Central memory CD8-positive, alpha-beta T cell (primary cell): Measurements from ENCODE around the gene MYO7A.
A peak's percentile ranks its signal among the peaks of the same experiment; 100 is the strongest.

Source experiments
- ATAC-seq: fragments of 150-1000 bp; cut with Tn5 transposase; replicated peaks from 2 replicates; pipeline ENCODE4 v1.10.0; 2022; ENCODE audit warnings: mild to moderate bottlenecking, moderate FRiP score, moderate number of reproducible peaks; ENCODE audit not compliant: poor library complexity, severe bottlenecking; ENCODE audit errors: extremely low read depth
- DNase-seq, 2 donors: peaks; one replicate each; pipeline ENCODE4 v3.0.0; 2021; ENCODE audit warnings: low spot score in 2 of 2
- H3K27ac Mint-ChIP-seq: one replicate; pipeline ENCODE4 v1.8.0; 2022; ENCODE audit warnings: low read depth, mild to moderate bottlenecking, moderate library complexity, mixed read lengths
- H3K27me3 Mint-ChIP-seq: one replicate; pipeline ENCODE4 v1.8.0; 2022; ENCODE audit warnings: mixed read lengths
- H3K36me3 Mint-ChIP-seq: one replicate; pipeline ENCODE4 v1.8.0; 2022; ENCODE audit warnings: mild to moderate bottlenecking, moderate library complexity, mixed read lengths; ENCODE audit not compliant: insufficient read depth
- H3K4me1 Mint-ChIP-seq: one replicate; pipeline ENCODE4 v1.8.0; 2022; ENCODE audit warnings: mixed read lengths
- H3K4me3 Mint-ChIP-seq: one replicate; pipeline ENCODE4 v1.8.0; 2022; ENCODE audit warnings: mild to moderate bottlenecking, moderate library complexity, mixed read lengths
- H3K9me3 Mint-ChIP-seq: one replicate; pipeline ENCODE4 v1.8.0; 2022; ENCODE audit warnings: mixed read lengths

The MYO7A gene

GRCh38 chr11:77141034-77141433, 13.0 kb downstream of the MYO7A start:
- Mint-ChIP-seq H3K4me1 (peaks cover 24% of the 10 kb centered on the region), H3K27ac (no peak overlapping the region), H3K36me3 (no peaks in the 10 kb centered on the region), H3K9me3 (no peaks in the 10 kb centered on the region), H3K4me3 (no peak overlapping the region), H3K27me3 (no peaks in the 10 kb centered on the region)
- no peak for DNase-seq
- ATAC-seq, result no peak

- Mint-ChIP-seq H3K27ac (no peak overlapping the region), H3K36me3 (no peaks in the 10 kb centered on the region), H3K27me3 (no peaks in the 10 kb centered on the region), H3K9me3 (no peaks in the 10 kb centered on the region), H3K4me1 (peaks cover 24% of the 10 kb centered on the region), H3K4me3 (no peak overlapping the region)
- DNase-seq (no peak), ATAC-seq (no peak)
These were observed 13.4 kb downstream of the MYO7A start for GRCh38 chr11:77141475-77141874.

GRCh38 chr11:77142091-77142975, 14.3 kb downstream of the MYO7A start:
- Mint-ChIP-seq H3K27ac (no peak overlapping the region), H3K9me3 (no peaks in the 10 kb centered on the region), H3K4me1 (peaks cover 24% of the 10 kb centered on the region), H3K4me3 (no peak overlapping the region), H3K27me3 (no peaks in the 10 kb centered on the region), H3K36me3 (no peaks in the 10 kb centered on the region)
- ATAC-seq, result peak; percentile 92
- peak in 1 of 2 donors; percentile 23 for DNase-seq

- Mint-ChIP-seq H3K4me3 (no peak overlapping the region), H3K9me3 (no peaks in the 10 kb centered on the region), H3K4me1 (peaks cover 31% of the 10 kb centered on the region), H3K36me3 (no peaks in the 10 kb centered on the region), H3K27ac (no peak overlapping the region), H3K27me3 (no peaks in the 10 kb centered on the region)
- DNase-seq (no peak), ATAC-seq (no peak)
These were observed 15.5 kb downstream of the MYO7A start for GRCh38 chr11:77143405-77144020.

GRCh38 chr11:77144196-77144856, 16.3 kb downstream of the MYO7A start:
- no peaks in the 10 kb centered on the region for H3K27me3 Mint-ChIP-seq
- no peak overlapping the region for H3K27ac Mint-ChIP-seq
- H3K4me3 Mint-ChIP-seq, result no peak overlapping the region
- DNase-seq (no peak), ATAC-seq (no peak)
- peaks cover 31% of the 10 kb centered on the region for H3K4me1 Mint-ChIP-seq
- no peaks in the 10 kb centered on the region for H3K9me3 Mint-ChIP-seq
- H3K36me3 Mint-ChIP-seq, result no peaks in the 10 kb centered on the region

- no peaks in the 10 kb centered on the region for H3K36me3 Mint-ChIP-seq
- H3K27ac Mint-ChIP-seq, result no peak overlapping the region
- H3K27me3 Mint-ChIP-seq, result no peaks in the 10 kb centered on the region
- ATAC-seq (no peak), DNase-seq (no peak)
- peaks cover 31% of the 10 kb centered on the region for H3K4me1 Mint-ChIP-seq
- H3K4me3 Mint-ChIP-seq, result no peak overlapping the region
- H3K9me3 Mint-ChIP-seq, result no peaks in the 10 kb centered on the region
These were observed 16.9 kb downstream of the MYO7A start for GRCh38 chr11:77144857-77145428.

GRCh38 chr11:77146261-77147035, 18.4 kb downstream of the MYO7A start:
- H3K4me3 Mint-ChIP-seq, result no peak overlapping the region
- no peaks in the 10 kb centered on the region for H3K9me3 Mint-ChIP-seq
- H3K4me1 Mint-ChIP-seq, result peaks cover 34% of the 10 kb centered on the region
- ATAC-seq (no peak), DNase-seq (no peak)
- H3K27me3 Mint-ChIP-seq, result no peaks in the 10 kb centered on the region
- no peaks in the 10 kb centered on the region for H3K36me3 Mint-ChIP-seq
- H3K27ac Mint-ChIP-seq, result peak overlapping the region; percentile 42

- H3K4me3 Mint-ChIP-seq, result no peak overlapping the region
- ATAC-seq, result no peak
- H3K4me1 Mint-ChIP-seq, result peaks cover 34% of the 10 kb centered on the region
- H3K27me3 Mint-ChIP-seq, result no peaks in the 10 kb centered on the region
- DNase-seq, result no peak
- peaks cover 2% of the 10 kb centered on the region for H3K36me3 Mint-ChIP-seq
- H3K9me3 Mint-ChIP-seq, result no peaks in the 10 kb centered on the region
- H3K27ac Mint-ChIP-seq, result peak overlapping the region; percentile 3
These were observed 18.9 kb downstream of the MYO7A start for GRCh38 chr11:77147036-77147315.

- DNase-seq, result peak in 1 of 2 donors; percentile 16
These were observed 19.7 kb downstream of the MYO7A start for GRCh38 chr11:77147668-77148321.

GRCh38 chr11:77148963-77149715, 21.1 kb downstream of the MYO7A start:
- no peak overlapping the region for H3K4me3 Mint-ChIP-seq
- peaks cover 35% of the 10 kb centered on the region for H3K4me1 Mint-ChIP-seq
- H3K27ac Mint-ChIP-seq, result no peak overlapping the region
- H3K36me3 Mint-ChIP-seq, result peaks cover 2% of the 10 kb centered on the region
- DNase-seq (no peak), ATAC-seq (no peak)
- no peaks in the 10 kb centered on the region for H3K27me3 Mint-ChIP-seq
- no peaks in the 10 kb centered on the region for H3K9me3 Mint-ChIP-seq

More at GRCh38 chr11:77147668-77148321, 19.7 kb downstream of the MYO7A start:
- H3K27me3 Mint-ChIP-seq, result no peaks in the 10 kb centered on the region
- no peaks in the 10 kb centered on the region for H3K9me3 Mint-ChIP-seq
- H3K4me3 Mint-ChIP-seq, result peak overlapping the region; percentile 52
- peaks cover 2% of the 10 kb centered on the region for H3K36me3 Mint-ChIP-seq
- peaks cover 34% of the 10 kb centered on the region for H3K4me1 Mint-ChIP-seq
- peak; percentile 31 for ATAC-seq
- peak overlapping the region; percentile 17 for H3K27ac Mint-ChIP-seq

GRCh38 chr11:77149716-77150392, 21.8 kb downstream of the MYO7A start:
- ATAC-seq (no peak), DNase-seq (no peak)
- Mint-ChIP-seq H3K27ac (peak overlapping the region; percentile 72), H3K27me3 (no peaks in the 10 kb centered on the region), H3K9me3 (no peaks in the 10 kb centered on the region), H3K4me3 (no peak overlapping the region), H3K36me3 (peaks cover 2% of the 10 kb centered on the region), H3K4me1 (peaks cover 35% of the 10 kb centered on the region)
